ENCODE data around the gene RNF175.
"Not testable (repeated sequence)": the region's sequence is repeated elsewhere in the genome, so short reads cannot be mapped to it uniquely, and the experiment has no call there.

The RNF175 gene

DNA sequence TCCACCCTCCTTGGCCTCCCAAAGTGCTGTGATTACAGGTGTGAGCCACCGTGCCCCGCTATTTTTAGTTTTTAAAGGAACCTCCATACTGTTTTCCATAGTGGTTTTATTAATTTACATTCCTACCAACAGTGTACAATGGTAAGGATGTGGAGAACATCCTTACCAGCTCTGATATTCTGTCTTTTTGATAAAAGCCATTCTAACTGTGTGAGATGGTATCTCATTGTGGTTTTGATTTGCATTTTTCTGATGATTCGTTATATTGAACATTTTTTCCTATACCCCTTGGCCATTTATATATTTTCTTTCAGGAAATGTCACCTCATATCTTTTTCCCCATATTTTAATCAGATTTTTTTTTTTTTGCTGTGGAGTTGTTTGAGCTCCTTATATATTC, 90.0 kb downstream of the RNF175 start:
- DNase-seq, result no peak

DNA sequence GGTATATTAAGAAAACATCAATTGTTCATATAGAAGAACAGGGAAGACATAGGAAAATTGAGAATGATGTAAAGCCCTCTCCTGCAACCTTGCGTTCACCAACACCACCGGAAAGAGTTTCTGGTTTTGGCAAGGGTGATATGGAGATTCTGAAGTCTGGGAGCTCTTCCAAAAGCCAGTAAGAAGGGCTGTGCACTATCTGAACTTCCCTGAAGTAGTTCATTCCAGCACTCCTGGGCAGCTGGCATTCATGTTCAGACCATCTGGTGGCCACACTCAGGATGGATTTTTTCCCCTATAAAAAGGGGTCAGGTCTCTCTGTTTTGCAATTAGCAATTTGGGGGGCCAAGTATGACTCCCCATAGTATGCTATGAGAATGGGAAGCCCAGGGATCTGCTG, 91.2 kb downstream of the RNF175 start:
- no peak for DNase-seq

DNA sequence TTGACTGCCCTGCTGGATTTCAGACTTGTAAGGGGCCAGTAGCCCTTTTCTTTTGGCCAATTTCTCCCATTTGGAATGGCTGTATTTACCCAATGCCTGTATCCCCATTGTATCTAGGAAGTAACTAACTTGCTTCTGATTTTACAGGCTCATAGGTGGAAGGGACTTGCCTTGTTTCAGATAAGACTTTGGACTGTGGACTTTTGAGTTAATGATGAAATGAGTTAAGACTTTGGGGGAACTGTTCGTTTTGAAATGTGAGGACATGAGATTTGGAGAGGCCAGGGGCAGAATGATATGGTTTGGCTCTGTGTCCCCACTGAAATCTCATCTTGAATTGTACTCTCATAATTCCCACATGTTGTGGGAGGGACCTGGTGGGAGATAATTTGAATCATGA, 93.3 kb downstream of the RNF175 start:
- not testable (repeated sequence) for DNase-seq

DNA sequence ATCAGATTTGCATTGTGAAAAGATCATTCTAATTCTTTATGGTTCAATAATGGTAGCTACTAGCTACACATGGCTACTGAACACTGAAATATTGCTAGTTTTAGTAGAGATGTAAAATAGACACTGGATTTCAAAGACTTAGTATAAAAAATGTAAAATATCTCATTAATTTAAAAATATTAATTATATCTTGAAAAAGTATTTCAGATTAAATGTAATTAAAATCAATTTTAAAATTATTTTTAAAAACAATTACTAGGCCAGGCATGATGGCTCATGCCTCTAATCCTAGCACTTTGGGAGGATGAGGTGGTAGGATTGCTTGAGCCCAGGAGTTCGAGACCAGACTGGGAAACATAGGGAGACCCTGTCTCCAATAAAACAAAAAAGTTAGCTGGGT, 96.2 kb downstream of the RNF175 start:
- DNase-seq, result no peak

DNA sequence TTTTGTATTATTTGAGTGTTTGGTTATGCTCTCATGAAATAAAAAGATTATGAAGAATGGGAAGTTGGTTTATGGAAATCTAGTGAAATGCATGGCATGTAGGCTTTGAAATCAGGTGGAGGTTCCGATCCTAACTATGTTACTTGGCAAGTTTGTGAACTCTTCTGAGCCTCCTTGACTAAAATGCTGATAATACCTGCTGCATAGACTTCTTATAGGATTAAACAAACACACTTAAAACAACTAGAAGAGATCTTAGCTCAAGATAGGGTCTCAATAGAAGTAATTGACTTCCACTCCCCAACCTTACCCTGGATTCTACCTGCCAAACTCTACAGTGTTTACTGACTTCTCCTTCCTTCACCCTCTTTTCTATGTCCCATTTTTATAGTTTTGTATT, 97.9 kb downstream of the RNF175 start:
- DNase-seq, result no peak

DNA sequence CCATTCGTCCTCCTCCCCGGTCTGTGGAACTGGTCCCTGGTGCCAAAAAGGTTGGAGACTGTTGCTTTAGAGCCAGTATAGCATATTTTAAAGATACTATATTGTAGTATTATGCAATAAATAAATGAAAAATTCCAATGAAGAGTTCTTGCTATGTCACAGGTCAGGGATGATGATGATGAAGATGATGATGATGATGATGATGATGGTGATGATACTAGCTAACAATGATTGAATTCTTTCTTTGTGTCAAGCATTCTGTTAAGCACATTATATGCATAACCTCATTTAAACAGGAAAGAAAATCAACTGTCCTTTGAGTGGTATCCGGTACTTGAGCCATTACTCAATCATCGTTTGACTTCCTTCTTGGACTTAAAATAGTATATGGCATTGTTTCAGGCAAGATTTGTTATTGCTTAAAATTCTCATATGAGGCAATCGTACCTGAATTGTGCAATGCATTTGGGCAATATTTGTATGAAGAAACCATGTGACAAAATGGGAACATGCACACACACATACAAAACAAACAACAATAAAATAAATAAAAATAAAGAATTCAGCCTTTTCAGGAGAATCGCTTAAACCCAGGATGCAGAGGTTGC, 98.5 kb downstream of the RNF175 start:
- DNase-seq, result no peak
